Fibroblast of lung (primary cell): ENCODE measurements around the gene A3GALT2. TPM values are rescaled to one million over a fixed set of nuclear protein-coding genes. Genes with fewer than 3 reads are reported as not detected.

ENCODE experiments used
- DNase-seq, 2 donors: peaks; one replicate each; pipeline versions ENCODE4 v3.0.0 to v3.0.0-alpha.2; 2010; ENCODE audit warnings: low read depth in 2 of 2
- H2AFZ ChIP-seq: 2 replicates; pipeline ENCODE4 v1.5.1; 2012; ENCODE audit warnings: low read length, control low read depth, inconsistent platforms
- H3K27ac ChIP-seq: 2 replicates; pipeline ENCODE4 v1.5.1; 2011; ENCODE audit warnings: low read length, control low read depth; ENCODE audit not compliant: insufficient read depth
- H3K27me3 ChIP-seq: 2 replicates; pipeline ENCODE4 v1.5.1; 2011; ENCODE audit warnings: mild to moderate bottlenecking, low read length; ENCODE audit not compliant: control insufficient read depth, insufficient read depth
- H3K36me3 ChIP-seq: 2 replicates; pipeline ENCODE4 v1.5.1; 2011; ENCODE audit warnings: low read length; ENCODE audit not compliant: control insufficient read depth, insufficient read depth
- H3K4me1 ChIP-seq: 2 replicates; pipeline ENCODE4 v1.5.1; 2011; ENCODE audit warnings: low read length; ENCODE audit not compliant: control insufficient read depth, insufficient read depth; ENCODE audit errors: extremely low read depth
- H3K4me2 ChIP-seq: 2 replicates; pipeline ENCODE4 v1.5.1; 2011; ENCODE audit warnings: low read length, control low read depth; ENCODE audit not compliant: insufficient read depth; ENCODE audit errors: extremely low read depth
- H3K4me3 ChIP-seq, 4 experiments: fragments of 200-600 bp in 1 of 4; sonication (generic) in 1 of 4; replicated peaks in 1 of 4; 2 replicates each; pipeline ENCODE4 v1.5.1; 2011 to 2016; ENCODE audit warnings: low read length in 4 of 4, low read depth in 3 of 4, mild to moderate bottlenecking in 3 of 4, control low read depth in 2 of 4, inconsistent platforms in 1 of 4, mixed read lengths in 1 of 4; ENCODE audit not compliant: insufficient read depth in 1 of 4; ENCODE audit errors: control extremely low read depth in 1 of 4
- H3K79me2 ChIP-seq: 2 replicates; pipeline ENCODE4 v1.5.1; 2012; ENCODE audit warnings: mild to moderate bottlenecking, low read length, inconsistent platforms; ENCODE audit not compliant: control insufficient read depth, insufficient read depth
- H3K9ac ChIP-seq: 2 replicates; pipeline ENCODE4 v1.5.1; 2011; ENCODE audit warnings: mild to moderate bottlenecking, low read length, control low read depth; ENCODE audit not compliant: insufficient read depth
- H3K9me3 ChIP-seq: 2 replicates; pipeline ENCODE4 v1.5.1; 2012; ENCODE audit warnings: low read depth, low read length; ENCODE audit not compliant: control insufficient read depth, insufficient read depth
- H4K20me1 ChIP-seq: 2 replicates; pipeline ENCODE4 v1.5.1; 2011; ENCODE audit warnings: low read length; ENCODE audit not compliant: control insufficient read depth, insufficient read depth; ENCODE audit errors: extremely low read depth
- EZH2 ChIP-seq: IDR thresholded peaks from 2 replicates; pipeline ENCODE4 v1.5.1; 2012; ENCODE audit warnings: low read length, control low read depth, mild to moderate bottlenecking; ENCODE audit errors: missing control alignments
- polyA plus RNA-seq, 2 donors: library from polyadenylated mRNA; depleted of rRNA in 1 of 2; stranded (reverse) in 1 of 2; unstranded in 1 of 2; fragments of >200 nt; gene quantifications; 2 replicates each; pipeline ENCODE4 v1.2.1, GENCODE V29; 2011 to 2012; ENCODE audit warnings: missing spikeins in 1 of 2
- total RNA-seq: library from RNA; depleted of rRNA; stranded (reverse); fragments of >200 nt; gene quantifications from 2 replicates; pipeline ENCODE4 v1.2.1, GENCODE V29; 2014
- TF ChIP-seq, protein P1 (sequence below), 2 donors: IDR thresholded peaks in 1 of 2; conservative IDR thresholded peaks in 1 of 2; 1 replicate in 1 of 2; 2 replicates in 1 of 2; pipeline ENCODE4 v1.5.1; 2011 to 2012; ENCODE audit warnings: low read length in 2 of 2, control low read depth in 1 of 2, inconsistent platforms in 1 of 2, low read depth in 1 of 2, mild to moderate bottlenecking in 1 of 2

The A3GALT2 gene
- total and polyA plus RNA-seq, 2 donors (not counting 1 experiment from before 2014, with no cell fraction given) = not detected

DNA sequence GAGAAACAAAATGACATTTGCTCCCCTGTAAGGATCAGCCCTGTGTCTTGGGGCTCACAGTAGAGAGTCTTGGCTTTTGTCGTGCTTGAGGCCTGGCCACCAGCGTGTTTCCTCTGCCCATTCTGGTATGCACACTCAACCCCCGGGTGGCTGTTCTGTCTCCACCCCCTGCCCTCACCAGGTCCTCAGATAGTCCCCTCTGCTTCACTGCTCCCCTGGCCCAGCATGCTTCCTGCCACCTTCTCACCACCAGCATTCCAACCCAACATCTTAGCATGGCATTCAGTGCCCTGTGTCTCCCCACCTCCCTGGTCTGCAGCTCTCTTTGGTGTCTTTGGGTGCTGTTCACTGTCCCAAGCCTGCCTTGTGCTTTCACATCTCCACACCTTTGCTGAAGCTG lies 48.4 kb downstream of the A3GALT2 start:
- H4K20me1 ChIP-seq = no peaks in the 10 kb centered on the region
- TF ChIP-seq, protein P1, sequence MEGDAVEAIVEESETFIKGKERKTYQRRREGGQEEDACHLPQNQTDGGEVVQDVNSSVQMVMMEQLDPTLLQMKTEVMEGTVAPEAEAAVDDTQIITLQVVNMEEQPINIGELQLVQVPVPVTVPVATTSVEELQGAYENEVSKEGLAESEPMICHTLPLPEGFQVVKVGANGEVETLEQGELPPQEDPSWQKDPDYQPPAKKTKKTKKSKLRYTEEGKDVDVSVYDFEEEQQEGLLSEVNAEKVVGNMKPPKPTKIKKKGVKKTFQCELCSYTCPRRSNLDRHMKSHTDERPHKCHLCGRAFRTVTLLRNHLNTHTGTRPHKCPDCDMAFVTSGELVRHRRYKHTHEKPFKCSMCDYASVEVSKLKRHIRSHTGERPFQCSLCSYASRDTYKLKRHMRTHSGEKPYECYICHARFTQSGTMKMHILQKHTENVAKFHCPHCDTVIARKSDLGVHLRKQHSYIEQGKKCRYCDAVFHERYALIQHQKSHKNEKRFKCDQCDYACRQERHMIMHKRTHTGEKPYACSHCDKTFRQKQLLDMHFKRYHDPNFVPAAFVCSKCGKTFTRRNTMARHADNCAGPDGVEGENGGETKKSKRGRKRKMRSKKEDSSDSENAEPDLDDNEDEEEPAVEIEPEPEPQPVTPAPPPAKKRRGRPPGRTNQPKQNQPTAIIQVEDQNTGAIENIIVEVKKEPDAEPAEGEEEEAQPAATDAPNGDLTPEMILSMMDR (conservative IDR thresholded peaks at IDR 0.05 in 1 of 2, IDR thresholded peaks at IDR 0.05 in 1 of 2; ENCODE audit: low read depth in 1 of 2, low read length in 2 of 2) = no peak
- no peak for TF ChIP-seq EZH2
- H3K4me2 ChIP-seq = no peak overlapping the region
- H3K27me3 ChIP-seq = no peaks in the 10 kb centered on the region
- DNase-seq = no peak
- peaks cover 2% of the 10 kb centered on the region for H3K36me3 ChIP-seq
- no peak overlapping the region for H3K27ac ChIP-seq
- no peak overlapping the region for H3K4me3 ChIP-seq
- H3K9me3 ChIP-seq = no peaks in the 10 kb centered on the region
- no peak overlapping the region for H2AFZ ChIP-seq
- no peaks in the 10 kb centered on the region for H3K79me2 ChIP-seq
- H3K4me1 ChIP-seq = no peaks in the 10 kb centered on the region
- H3K9ac ChIP-seq = no peak overlapping the region

DNA sequence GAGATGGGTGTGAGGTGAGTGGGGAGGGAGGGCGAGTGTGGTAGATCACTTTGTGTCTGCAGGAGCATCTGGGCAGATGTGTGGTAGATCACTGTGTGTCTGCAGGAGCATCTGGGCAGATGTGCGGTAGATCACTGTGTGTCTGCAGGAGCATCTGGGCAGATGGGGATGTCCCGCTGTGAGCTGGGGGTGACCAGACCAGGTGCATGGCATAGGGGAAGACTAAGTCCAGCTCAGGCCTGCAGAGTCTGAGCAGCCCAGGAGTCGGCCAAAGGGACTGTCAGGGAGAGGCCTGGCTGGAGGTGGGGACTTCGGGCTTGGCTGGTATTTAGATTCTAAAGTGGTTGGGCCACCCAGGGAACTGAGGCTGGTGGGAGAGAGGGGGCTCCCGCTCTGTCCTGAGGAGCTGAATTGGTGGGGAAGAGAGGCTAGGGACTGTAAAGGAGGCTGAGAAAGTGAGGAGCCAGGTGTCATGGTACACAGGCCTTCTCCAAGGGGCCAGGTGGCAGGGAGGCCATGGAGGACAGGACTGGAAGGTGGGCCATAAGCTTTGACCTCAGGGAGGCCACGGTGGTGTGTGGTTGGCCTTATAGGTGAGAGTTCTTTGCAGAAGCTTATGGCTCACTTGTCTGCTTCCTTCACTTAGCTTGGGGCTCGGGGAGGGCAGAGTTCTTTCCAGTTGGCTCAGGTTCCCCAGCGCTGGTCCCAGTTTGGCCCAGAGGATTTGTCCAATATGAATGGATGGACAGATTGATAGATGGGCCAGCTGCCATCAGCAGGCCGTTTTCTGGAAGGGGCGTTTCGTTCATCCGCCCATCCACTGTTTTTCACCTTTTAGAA lies 49.0 kb downstream of the A3GALT2 start:
- H3K9me3 ChIP-seq = no peaks in the 10 kb centered on the region
- H2AFZ ChIP-seq = no peak overlapping the region
- no peaks in the 10 kb centered on the region for H3K27me3 ChIP-seq
- H3K27ac ChIP-seq = no peak overlapping the region
- no peaks in the 10 kb centered on the region for H3K4me1 ChIP-seq
- H3K4me3 ChIP-seq = no peak overlapping the region
- no peak for DNase-seq
- no peaks in the 10 kb centered on the region for H4K20me1 ChIP-seq
- H3K9ac ChIP-seq = no peak overlapping the region
- H3K36me3 ChIP-seq = peaks cover 2% of the 10 kb centered on the region
- H3K79me2 ChIP-seq = no peaks in the 10 kb centered on the region
- no peak for TF ChIP-seq EZH2
- TF ChIP-seq, protein P1 (conservative IDR thresholded peaks at IDR 0.05 in 1 of 2, IDR thresholded peaks at IDR 0.05 in 1 of 2; ENCODE audit: low read depth in 1 of 2, low read length in 2 of 2) = no peak
- H3K4me2 ChIP-seq = no peak overlapping the region

GRCh38 chr1:33270808-33271465 lies 50.0 kb downstream of the A3GALT2 start:
- Histone ChIP-seq H4K20me1 (no peaks in the 10 kb centered on the region), H3K27me3 (no peaks in the 10 kb centered on the region), H3K4me2 (no peak overlapping the region), H3K9me3 (no peaks in the 10 kb centered on the region), H3K4me3 (no peak overlapping the region), H2AFZ (no peak overlapping the region), H3K4me1 (no peaks in the 10 kb centered on the region), H3K9ac (no peak overlapping the region), H3K79me2 (no peaks in the 10 kb centered on the region), H3K27ac (no peak overlapping the region), H3K36me3 (no peaks in the 10 kb centered on the region)
- no peak for DNase-seq
- TF ChIP-seq, protein P1 (conservative IDR thresholded peaks at IDR 0.05 in 1 of 2, IDR thresholded peaks at IDR 0.05 in 1 of 2; ENCODE audit: low read depth in 1 of 2, low read length in 2 of 2) = no peak
- no peak for TF ChIP-seq EZH2
